ENCODE results near the gene RTTN. TPM values are rescaled to one million over a fixed set of nuclear protein-coding genes. Genes with fewer than 3 reads are reported as not detected.

RTTN gene
- total RNA-seq, 1 donor from 2014 or later = 31.3 TPM

DNA sequence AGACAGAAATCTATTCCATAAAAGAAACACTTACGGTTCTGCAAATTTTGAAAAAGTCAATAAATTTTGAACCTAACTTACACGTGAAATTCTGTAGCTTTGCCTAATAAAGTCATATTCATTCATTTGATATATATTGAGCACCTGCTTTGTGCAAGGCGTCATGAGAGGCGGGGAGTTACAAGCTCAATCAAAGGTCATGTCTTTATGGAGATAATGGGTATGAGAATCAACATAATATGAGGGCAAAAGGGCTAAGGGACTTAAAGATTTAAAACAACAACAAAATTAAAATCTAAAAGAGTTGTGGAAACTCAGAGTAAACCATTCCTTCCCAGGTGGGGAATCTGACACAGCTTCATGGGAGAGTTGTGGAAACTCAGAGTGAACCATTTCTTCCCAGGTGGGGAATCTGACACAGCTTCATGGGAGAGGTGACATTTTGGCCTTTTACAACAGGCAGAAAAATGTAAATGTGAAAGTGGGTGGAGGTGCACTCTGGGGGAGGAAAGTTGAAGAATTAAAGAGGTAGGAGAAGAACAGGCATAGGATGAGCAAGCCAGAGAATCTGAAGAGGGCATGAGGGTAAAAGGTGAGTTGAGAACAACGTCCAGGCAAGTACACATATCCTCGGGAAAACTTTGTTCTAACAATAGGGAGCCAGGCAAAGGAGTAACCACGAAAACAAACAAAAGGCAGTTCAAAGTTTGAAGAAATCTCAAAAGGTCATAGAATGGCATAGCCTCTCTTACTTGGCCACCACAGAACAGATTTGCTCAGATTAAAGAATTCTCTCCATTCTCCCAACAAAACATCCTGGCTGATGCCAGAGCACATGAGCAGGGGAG, 208.3 kb downstream of the RTTN start:
- no peaks in the 10 kb centered on the region for H3K27me3 ChIP-seq (ENCODE audit: control insufficient read depth, insufficient read depth, low read length)

DNA sequence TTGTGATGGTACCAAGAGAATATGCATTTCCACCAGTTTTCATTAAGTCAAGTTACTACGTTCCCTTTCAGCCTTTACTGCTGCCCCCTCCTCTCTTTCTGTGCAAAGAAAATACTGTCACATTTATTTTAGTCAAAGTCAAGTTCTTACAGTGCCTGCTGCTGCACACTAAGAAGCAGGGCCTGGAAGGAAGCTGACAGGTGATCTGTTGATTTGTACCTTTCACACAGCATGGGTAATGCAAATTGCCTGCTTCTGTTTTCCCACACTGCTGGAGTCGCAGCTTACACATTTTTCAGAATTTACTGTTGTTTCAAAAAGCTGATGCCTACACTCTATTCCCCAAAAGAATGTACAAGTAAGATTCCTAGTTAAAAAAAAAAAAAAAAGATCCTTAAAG, 209.1 kb downstream of the RTTN start:
- Histone ChIP-seq H3K36me3 (ENCODE audit: control insufficient read depth, insufficient read depth, low read length) (peaks cover 3% of the 10 kb centered on the region), H3K4me3 (ENCODE audit: low read depth, low read length) (no peak overlapping the region), H3K27me3 (ENCODE audit: control insufficient read depth, insufficient read depth, low read length) (no peaks in the 10 kb centered on the region)
- FAIRE-seq = no peak
- no peak for DNase-seq (ENCODE audit: low read depth)
- TF ChIP-seq, protein P1, sequence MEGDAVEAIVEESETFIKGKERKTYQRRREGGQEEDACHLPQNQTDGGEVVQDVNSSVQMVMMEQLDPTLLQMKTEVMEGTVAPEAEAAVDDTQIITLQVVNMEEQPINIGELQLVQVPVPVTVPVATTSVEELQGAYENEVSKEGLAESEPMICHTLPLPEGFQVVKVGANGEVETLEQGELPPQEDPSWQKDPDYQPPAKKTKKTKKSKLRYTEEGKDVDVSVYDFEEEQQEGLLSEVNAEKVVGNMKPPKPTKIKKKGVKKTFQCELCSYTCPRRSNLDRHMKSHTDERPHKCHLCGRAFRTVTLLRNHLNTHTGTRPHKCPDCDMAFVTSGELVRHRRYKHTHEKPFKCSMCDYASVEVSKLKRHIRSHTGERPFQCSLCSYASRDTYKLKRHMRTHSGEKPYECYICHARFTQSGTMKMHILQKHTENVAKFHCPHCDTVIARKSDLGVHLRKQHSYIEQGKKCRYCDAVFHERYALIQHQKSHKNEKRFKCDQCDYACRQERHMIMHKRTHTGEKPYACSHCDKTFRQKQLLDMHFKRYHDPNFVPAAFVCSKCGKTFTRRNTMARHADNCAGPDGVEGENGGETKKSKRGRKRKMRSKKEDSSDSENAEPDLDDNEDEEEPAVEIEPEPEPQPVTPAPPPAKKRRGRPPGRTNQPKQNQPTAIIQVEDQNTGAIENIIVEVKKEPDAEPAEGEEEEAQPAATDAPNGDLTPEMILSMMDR (IDR thresholded peaks at IDR 0.05; ENCODE audit: insufficient read depth, low read length, severe bottlenecking) = no peak

More for the DNA sequence above, 208.3 kb downstream of the RTTN start:
- Histone ChIP-seq H3K36me3 (ENCODE audit: control insufficient read depth, insufficient read depth, low read length) (peaks cover 5% of the 10 kb centered on the region), H3K4me3 (ENCODE audit: low read depth, low read length) (no peak overlapping the region)
- TF ChIP-seq, protein P1 (IDR thresholded peaks at IDR 0.05; ENCODE audit: insufficient read depth, low read length, severe bottlenecking) = no peak
- FAIRE-seq (no peak), DNase-seq (ENCODE audit: low read depth) (no peak)

DNA sequence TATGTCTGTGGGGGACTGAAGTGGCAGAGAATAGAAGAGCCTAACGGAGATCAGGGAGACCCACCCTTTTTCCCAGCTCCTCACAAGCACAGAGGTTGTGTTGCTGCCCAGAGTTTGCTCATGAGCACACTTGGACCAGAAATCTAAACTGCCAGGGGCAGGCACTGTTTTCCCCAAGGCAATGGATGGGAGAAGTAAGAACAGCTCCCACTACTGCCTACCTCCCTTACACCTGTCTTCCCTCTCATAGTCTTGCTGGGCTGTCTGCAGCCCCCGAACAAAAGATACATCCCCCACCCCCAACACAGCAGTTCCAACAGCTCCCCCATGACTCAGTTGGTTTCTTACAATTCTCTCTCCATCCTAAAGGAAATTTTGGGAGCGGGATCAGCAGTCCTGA, 209.7 kb downstream of the RTTN start:
- Histone ChIP-seq H3K36me3 (ENCODE audit: control insufficient read depth, insufficient read depth, low read length) (peaks cover 2% of the 10 kb centered on the region), H3K27me3 (ENCODE audit: control insufficient read depth, insufficient read depth, low read length) (no peaks in the 10 kb centered on the region), H3K4me3 (ENCODE audit: low read depth, low read length) (no peak overlapping the region)
- DNase-seq (ENCODE audit: low read depth) (no peak), FAIRE-seq (peak; percentile 62)
- TF ChIP-seq, protein P1 (IDR thresholded peaks at IDR 0.05; ENCODE audit: insufficient read depth, low read length, severe bottlenecking) = no peak

DNA sequence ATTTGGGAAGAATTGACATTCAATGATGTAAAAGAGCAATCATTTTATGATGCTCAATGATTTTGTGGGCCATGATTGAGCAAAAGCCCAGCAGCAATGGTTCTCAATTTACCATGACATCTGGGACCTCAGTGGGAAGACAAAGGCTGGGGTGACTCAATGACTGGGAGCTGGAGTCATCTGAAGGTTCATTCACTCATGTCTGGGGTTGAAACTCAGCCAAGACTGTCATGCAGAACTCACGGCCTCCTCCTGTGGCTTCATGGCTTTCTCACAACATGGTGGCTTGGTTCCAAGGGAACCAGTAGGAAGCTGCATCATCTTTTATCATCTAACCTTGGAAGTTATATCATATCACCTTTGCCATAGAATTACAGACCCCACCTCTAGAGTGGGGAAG, 212.7 kb downstream of the RTTN start:
- Histone ChIP-seq H3K27me3 (ENCODE audit: control insufficient read depth, insufficient read depth, low read length) (no peaks in the 10 kb centered on the region), H3K36me3 (ENCODE audit: control insufficient read depth, insufficient read depth, low read length) (peaks cover 2% of the 10 kb centered on the region), H3K4me3 (ENCODE audit: low read depth, low read length) (no peak overlapping the region)
- TF ChIP-seq, protein P1 (IDR thresholded peaks at IDR 0.05; ENCODE audit: insufficient read depth, low read length, severe bottlenecking) = no peak
- DNase-seq (ENCODE audit: low read depth) (peak; percentile 75), FAIRE-seq (peak; percentile 94)

DNA sequence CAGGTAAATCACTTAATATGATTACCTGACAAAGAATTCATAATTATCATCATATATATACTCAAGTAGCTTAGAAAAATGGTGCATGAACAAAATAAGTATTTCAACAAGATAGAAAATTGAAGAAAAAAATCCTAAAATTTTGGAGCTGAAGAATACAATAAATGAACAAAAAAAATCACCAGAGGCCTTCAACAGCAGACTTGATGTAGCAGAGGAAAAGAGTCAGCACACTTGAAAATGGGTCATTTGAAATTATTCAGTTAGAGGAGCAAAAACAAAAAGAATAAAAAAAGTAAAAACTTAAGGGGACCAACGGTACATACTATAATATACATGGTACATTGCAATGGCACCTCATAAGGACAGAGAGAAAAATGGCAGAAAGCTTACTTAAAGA, 217.6 kb downstream of the RTTN start:
- no peaks in the 10 kb centered on the region for H3K27me3 ChIP-seq (ENCODE audit: control insufficient read depth, insufficient read depth, low read length)
- H3K4me3 ChIP-seq (ENCODE audit: low read depth, low read length) = no peak overlapping the region
- TF ChIP-seq, protein P1 (IDR thresholded peaks at IDR 0.05; ENCODE audit: insufficient read depth, low read length, severe bottlenecking) = no peak
- no peak for FAIRE-seq
- DNase-seq (ENCODE audit: low read depth) = no peak
- no peaks in the 10 kb centered on the region for H3K36me3 ChIP-seq (ENCODE audit: control insufficient read depth, insufficient read depth, low read length)

All from bronchial epithelial cell (primary cell).